GM10266 (cell line): ENCODE results near the gene FAM120B.

Experiments used
- DNase-seq: peaks from one replicate; pipeline ENCODE4 v3.0.0; 2012; ENCODE audit errors: extremely low spot score
- CTCF ChIP-seq: IDR thresholded peaks from 2 replicates; pipeline ENCODE4 v1.5.1; 2012; ENCODE audit warnings: mild to moderate bottlenecking, low read depth; ENCODE audit not compliant: control insufficient read depth, insufficient read depth; ENCODE audit errors: missing control alignments

FAM120B gene

GRCh38 chr6:170293341-170294231, 13.0 kb upstream of the FAM120B start:
- no peak for DNase-seq

DNA sequence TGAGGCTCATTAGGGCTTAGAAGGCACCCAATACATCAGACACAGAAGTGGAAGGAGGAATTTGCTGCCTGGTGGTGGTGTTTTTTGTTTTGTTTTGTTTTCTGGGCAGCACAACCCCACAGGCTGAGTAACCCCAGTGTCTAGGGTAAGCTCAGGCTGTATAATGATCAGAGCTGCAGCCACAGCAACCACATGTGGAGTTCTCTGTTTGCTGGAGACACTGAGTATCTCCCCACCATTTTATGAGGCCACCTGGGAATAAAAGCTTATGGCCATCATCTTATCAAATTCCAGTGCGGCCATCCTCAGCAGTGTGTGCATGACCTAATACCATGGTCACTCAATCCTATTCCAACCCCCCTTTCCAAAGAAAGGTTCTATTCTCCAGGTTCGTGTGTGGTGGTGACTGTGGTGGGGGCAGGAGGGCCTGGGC, 12.2 kb upstream of the FAM120B start:
- no peak for DNase-seq

More at GRCh38 chr6:170293341-170294231, 13.0 kb upstream of the FAM120B start:
- TF ChIP-seq CTCF: no peak

DNA sequence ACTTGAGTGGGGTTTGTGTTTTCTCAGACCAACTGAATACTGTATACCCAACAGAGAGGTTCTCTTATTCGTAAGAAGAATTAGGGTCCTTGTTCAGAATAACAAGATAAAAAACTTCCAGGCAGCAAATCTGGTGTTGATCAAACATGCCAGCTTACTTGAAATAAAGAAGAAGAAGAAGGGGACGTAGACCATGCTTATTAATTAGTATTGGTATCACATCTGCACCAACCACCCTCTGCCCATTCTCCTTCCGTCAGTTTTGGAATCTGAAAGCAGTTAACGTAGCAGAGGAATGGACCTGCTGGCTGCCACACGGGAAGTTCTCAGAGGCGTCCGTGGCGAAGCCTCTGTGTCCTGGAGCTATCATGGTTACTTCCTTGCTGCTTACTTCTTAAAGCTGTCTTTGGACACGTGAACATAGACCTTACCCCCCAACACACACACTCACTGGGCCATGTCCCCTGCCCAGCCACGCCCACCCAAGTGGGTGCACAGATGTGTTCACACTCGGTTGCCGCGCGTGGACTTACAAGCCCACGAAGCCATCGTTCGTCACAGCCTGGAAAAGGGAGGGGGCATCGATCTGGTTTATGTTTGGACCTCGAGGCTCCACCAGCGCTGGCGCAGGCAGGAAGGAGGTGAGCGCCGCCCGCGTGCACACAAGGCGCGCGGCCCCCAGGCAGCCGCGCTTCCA, 11.6 kb upstream of the FAM120B start:
- no peak for TF ChIP-seq CTCF
- no peak for DNase-seq

More for the DNA sequence above, 12.2 kb upstream of the FAM120B start:
- TF ChIP-seq CTCF: no peak

DNA sequence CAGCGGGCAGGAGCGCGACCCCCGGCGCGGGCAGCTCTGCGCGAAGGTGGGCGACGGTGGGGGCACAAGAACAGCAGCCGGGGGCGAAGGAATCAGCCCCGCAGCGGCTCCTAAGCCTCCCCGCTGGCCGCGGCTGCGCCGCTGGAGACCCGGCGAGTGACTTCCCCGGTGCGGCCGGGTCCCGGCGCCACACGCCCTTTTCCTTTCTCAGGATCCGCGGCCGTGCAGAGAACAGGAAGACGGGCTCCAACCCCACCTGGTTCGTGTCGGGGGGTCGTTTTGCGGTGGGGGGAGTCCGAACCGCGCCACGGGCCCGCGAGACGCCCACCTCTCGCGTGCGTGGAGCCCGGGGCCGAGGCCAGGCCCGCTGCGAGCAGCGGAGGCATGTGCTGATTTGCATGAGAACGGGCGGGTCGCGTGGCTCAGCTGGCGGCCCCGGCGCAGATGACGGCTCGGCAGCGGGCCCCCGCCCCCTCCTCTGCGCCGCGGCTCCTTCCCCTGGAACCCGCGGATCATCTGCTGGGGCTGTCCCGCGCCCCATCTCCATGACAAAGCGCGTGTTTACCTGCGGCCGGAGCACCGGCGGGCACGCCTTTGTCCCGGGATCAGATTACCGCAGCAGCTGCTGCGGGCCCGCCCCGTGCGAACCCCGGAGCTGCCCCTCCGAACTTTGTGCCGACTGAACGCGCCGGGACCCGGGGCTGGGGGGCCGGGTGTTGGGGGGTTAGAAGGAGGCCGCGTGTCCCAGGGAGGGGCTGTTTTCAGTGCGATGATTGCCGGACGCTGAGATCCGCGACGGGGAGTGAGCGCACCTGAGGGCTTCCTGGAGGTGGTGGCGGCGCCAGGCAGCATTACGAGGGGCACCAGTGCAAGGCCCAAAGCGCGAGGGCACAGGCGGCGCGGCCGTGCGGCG, 10.8 kb upstream of the FAM120B start:
- no peak for TF ChIP-seq CTCF
- DNase-seq: peak; percentile 73

- no peak for DNase-seq
- no peak for TF ChIP-seq CTCF
These were observed 10.2 kb upstream of the FAM120B start for GRCh38 chr6:170296423-170296745.

DNA sequence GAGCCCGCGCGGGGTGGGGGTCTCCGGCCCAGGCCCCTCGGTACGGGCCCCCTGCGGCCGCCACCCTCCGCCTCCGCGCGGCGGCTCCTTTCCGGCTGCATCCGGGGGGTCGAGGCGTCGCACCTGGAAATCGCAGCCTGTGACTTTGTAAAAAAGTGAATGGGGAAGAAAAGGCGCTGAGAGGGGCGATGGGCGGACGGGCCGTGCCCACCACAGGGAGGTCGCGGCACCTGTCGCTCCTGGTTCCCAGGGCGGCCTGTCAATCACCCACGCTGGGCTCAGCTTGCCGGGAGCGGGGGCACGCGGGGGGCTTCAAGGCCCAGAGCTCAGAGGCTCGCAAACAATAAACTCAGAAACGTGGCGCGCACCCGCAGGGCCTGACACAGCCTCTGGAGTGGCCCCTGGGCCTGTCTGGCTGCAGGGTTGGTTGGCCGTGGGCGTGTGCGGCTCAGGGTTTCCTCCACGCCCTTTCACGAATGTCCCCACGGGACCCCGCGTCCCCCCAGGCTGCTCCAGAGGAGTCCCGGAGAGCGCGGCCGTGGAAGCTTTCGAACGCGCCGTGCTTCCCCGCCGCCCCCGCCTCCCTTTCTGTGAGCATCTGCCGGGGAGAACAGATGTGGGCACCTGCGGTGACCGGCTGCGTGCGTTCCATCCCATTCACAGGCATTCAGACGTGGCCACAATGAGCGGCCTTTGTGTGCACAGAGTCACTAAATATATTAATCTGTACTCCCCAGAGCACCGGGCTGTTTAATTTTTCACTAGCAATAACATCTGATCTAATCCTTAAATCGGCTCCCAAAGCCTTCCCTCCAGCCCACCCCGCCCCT, 9.6 kb upstream of the FAM120B start:
- no peak for TF ChIP-seq CTCF
- no peak for DNase-seq
